ENCODE data around the gene PCDHAC2. TPM values are rescaled to one million over a fixed set of nuclear protein-coding genes. Genes with fewer than 3 reads are reported as not detected.

PCDHAC2 gene
- total and polyA plus RNA-seq, 2 of the 4 experiments (the other 2 are of a cell fraction): not detected

DNA sequence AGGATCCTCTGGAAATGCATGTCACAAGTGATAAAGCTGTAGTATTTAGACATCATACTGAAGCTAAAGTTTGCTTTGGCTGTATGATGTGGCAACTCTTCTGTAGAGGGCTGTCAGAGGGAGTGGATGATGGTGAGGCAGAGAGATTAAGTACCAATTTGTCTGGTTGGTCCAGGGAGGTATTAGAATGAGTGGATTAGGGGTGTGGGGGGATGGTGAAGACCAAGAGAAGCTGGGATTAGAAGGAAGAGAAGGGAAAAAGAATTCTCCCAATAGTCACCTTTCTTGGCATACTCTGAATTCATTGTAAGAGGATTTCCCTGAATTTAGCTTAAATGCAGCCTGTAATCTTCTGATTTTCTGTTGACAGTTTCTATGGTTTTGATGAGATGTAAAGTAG, 3.6 kb downstream of the PCDHAC2 start:
- H3K4me2 ChIP-seq (ENCODE audit: low read depth, low read length): no peak overlapping the region
- H4K91ac ChIP-seq (ENCODE audit: insufficient read depth, low read depth, low read length): no peak overlapping the region
- no peaks in the 10 kb centered on the region for H3K36me3 ChIP-seq (ENCODE audit: control insufficient read depth, insufficient read depth, low read length)
- no peaks in the 10 kb centered on the region for H3K4me1 ChIP-seq (ENCODE audit: control insufficient read depth, insufficient read depth, low read length)
- H2AFZ ChIP-seq (replicated peaks; ENCODE audit: low read length, poor library complexity): no peak overlapping the region
- H3K9ac ChIP-seq (ENCODE audit: low read depth, low read length): no peak overlapping the region
- intact Hi-C loops (cut with micrococcal nuclease): no loop called here
- H3K4me3 ChIP-seq (ENCODE audit: insufficient read depth, low read depth, low read length): no peak overlapping the region
- in situ Hi-C loops (cut with MboI; ENCODE audit: low sequenced_read_pairs): no loop called here
- ATAC-seq (ENCODE audit: low read depth): no peak
- no peak overlapping the region for H2AK5ac ChIP-seq (ENCODE audit: low read depth, low read length)
- no peak overlapping the region for H2BK5ac ChIP-seq (ENCODE audit: low read depth, low read length, poor library complexity, severe bottlenecking)
- CTCF ChIA-PET: no interaction called here
- H2BK120ac ChIP-seq (ENCODE audit: low read depth, low read length): no peak overlapping the region
- H3K9me1 ChIP-seq (ENCODE audit: insufficient read depth, low read length): no peaks in the 10 kb centered on the region
- POLR2A ChIA-PET (ENCODE audit: unreplicated experiment): no interaction called here
- H4K5ac ChIP-seq (ENCODE audit: low read depth, low read length): no peak overlapping the region
- no peak overlapping the region for H3K4ac ChIP-seq (ENCODE audit: low read depth, low read length)
- H3K27me3 ChIP-seq (ENCODE audit: control insufficient read depth, insufficient read depth, low read length): no peaks in the 10 kb centered on the region
- H2BK20ac ChIP-seq (ENCODE audit: low read depth, low read length): no peak overlapping the region
- no peak overlapping the region for H3K18ac ChIP-seq (ENCODE audit: low read depth, low read length)
- TF ChIP-seq, protein P1, sequence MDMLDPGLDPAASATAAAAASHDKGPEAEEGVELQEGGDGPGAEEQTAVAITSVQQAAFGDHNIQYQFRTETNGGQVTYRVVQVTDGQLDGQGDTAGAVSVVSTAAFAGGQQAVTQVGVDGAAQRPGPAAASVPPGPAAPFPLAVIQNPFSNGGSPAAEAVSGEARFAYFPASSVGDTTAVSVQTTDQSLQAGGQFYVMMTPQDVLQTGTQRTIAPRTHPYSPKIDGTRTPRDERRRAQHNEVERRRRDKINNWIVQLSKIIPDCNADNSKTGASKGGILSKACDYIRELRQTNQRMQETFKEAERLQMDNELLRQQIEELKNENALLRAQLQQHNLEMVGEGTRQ (IDR thresholded peaks at IDR 0.05; ENCODE audit: low read depth, low read length): no peak
- no peak for TF ChIP-seq FOS (IDR thresholded peaks at IDR 0.05; ENCODE audit: low read depth, low read length)
- TF ChIP-seq CEBPB (IDR thresholded peaks at IDR 0.05; ENCODE audit: low read depth, low read length): no peak
- TF ChIP-seq, protein P2, sequence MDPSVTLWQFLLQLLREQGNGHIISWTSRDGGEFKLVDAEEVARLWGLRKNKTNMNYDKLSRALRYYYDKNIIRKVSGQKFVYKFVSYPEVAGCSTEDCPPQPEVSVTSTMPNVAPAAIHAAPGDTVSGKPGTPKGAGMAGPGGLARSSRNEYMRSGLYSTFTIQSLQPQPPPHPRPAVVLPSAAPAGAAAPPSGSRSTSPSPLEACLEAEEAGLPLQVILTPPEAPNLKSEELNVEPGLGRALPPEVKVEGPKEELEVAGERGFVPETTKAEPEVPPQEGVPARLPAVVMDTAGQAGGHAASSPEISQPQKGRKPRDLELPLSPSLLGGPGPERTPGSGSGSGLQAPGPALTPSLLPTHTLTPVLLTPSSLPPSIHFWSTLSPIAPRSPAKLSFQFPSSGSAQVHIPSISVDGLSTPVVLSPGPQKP (IDR thresholded peaks at IDR 0.05; ENCODE audit: borderline replicate concordance, low read depth, low read length): no peak
- TF ChIP-seq BHLHE40 (IDR thresholded peaks at IDR 0.05; ENCODE audit: low read depth, low read length): no peak
- no peak for TF ChIP-seq SMC3 (IDR thresholded peaks at IDR 0.05; ENCODE audit: low read depth, low read length)
- no peak for TF ChIP-seq RAD21 (IDR thresholded peaks at IDR 0.05; ENCODE audit: low read length)
- TF ChIP-seq MAFK (IDR thresholded peaks at IDR 0.05; ENCODE audit: low read depth, low read length): no peak
- TF ChIP-seq, protein P3, sequence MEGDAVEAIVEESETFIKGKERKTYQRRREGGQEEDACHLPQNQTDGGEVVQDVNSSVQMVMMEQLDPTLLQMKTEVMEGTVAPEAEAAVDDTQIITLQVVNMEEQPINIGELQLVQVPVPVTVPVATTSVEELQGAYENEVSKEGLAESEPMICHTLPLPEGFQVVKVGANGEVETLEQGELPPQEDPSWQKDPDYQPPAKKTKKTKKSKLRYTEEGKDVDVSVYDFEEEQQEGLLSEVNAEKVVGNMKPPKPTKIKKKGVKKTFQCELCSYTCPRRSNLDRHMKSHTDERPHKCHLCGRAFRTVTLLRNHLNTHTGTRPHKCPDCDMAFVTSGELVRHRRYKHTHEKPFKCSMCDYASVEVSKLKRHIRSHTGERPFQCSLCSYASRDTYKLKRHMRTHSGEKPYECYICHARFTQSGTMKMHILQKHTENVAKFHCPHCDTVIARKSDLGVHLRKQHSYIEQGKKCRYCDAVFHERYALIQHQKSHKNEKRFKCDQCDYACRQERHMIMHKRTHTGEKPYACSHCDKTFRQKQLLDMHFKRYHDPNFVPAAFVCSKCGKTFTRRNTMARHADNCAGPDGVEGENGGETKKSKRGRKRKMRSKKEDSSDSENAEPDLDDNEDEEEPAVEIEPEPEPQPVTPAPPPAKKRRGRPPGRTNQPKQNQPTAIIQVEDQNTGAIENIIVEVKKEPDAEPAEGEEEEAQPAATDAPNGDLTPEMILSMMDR (conservative IDR thresholded peaks at IDR 0.05; ENCODE audit: low read depth, low read length): no peak
- no peak for TF ChIP-seq RFX5 (IDR thresholded peaks at IDR 0.05; ENCODE audit: low read depth, low read length)
- no peak overlapping the region for H2AK9ac ChIP-seq (replicated peaks; ENCODE audit: low read depth, low read length, poor library complexity)
- DNase-seq: no peak
- dilution Hi-C loops (cut with HindIII; ENCODE audit: low sequenced_read_pairs, unreplicated experiment): no loop called here
- peaks cover 31% of the 10 kb centered on the region for H3K9me3 ChIP-seq (ENCODE audit: control insufficient read depth, insufficient read depth, low read length)
- H3K56ac ChIP-seq (ENCODE audit: extremely low read depth, insufficient read depth, low read length): no peak overlapping the region
- BruUV-seq (replicated peaks): no TSS peak
- H4K20me1 ChIP-seq (ENCODE audit: insufficient read depth, low read length): no peaks in the 10 kb centered on the region
- H3K14ac ChIP-seq (replicated peaks; ENCODE audit: low read depth, low read length): no peak overlapping the region
- no peaks in the 10 kb centered on the region for H3K79me1 ChIP-seq (ENCODE audit: low read depth in 1 of 2, low read length in 2 of 2)
- H2BK15ac ChIP-seq (ENCODE audit: low read depth, low read length): no peak overlapping the region
- no peak overlapping the region for H4K8ac ChIP-seq (ENCODE audit: low read depth in 2 of 2, low read length in 2 of 2)
- no peak overlapping the region for H3K27ac ChIP-seq (ENCODE audit: insufficient read depth, low read length)
- no peak overlapping the region for H3K23ac ChIP-seq (ENCODE audit: low read depth, low read length)

All from IMR-90 (cell line).